ENCODE data around the gene ITK. TPM values are rescaled to one million over a fixed set of nuclear protein-coding genes. Genes with fewer than 3 reads are reported as not detected.

ITK gene
- under 1 TPM; 0.28 to 0.52 (median 0.40) TPM for polyA plus RNA-seq (ENCODE audit: insufficient read length in 3 of 3)

DNA sequence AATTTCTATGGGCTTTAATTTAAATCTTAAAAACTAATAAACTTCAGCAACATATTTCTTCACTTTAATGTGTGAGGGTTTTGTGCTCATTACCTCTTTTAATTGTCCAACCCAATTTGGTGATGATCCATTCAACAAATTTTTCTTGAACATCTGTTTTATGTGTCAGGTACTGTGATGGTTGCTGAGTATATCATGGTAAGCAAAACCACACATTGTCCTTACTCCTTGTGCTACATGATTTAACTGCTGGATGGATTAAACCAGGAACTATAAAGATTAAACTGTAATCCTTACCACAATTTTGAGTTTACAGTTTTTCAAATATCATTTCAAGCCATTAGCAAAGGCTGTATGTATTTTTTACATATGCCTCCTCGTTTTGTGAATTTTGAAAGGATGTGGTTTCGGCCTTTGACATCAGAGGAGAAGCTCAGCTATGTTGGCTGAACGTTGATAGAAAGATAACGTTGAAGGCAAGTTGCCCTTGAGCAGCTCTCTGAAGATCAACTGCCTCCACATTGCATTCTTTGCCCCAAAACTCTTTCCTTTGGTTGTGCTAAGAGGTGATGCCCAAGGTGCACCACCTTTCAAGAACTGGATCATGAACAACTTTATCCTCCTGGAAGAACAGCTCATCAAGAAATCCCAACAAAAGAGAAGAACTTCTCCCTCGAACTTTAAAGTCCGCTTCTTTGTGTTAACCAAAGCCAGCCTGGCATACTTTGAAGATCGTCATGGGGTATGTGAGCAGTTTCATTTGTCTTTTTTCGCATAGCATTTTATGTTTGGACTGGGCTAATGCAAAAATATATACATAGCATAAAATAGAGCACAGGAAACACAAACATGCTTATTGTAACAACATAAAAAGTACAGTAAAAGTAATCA lies at the start of gene ITK:
TSS of gene ITK (plus strand) at position 467 of the 891 bp plus-strand sequence. CDS start at position 605, 138 bp downstream.
- no peak for DNase-seq (ENCODE audit: low read depth in 3 of 3, low spot score in 2 of 3)

GRCh38 chr5:157130925-157131324 lies 49.7 kb upstream of the ITK start:
- no peak for DNase-seq (ENCODE audit: low read depth in 3 of 3, low spot score in 2 of 3)

- no peak for DNase-seq (ENCODE audit: low read depth in 3 of 3, low spot score in 2 of 3)
Measured at GRCh38 chr5:157132281-157132612, 48.4 kb upstream of the ITK start.

- no peak for DNase-seq (ENCODE audit: low read depth in 3 of 3, low spot score in 2 of 3)
Measured at GRCh38 chr5:157137691-157138090, 42.9 kb upstream of the ITK start.

- peak; percentile 98 to 99 (median 99) for DNase-seq (ENCODE audit: low read depth in 3 of 3, low spot score in 2 of 3)
Measured at GRCh38 chr5:157142317-157143126, 38.1 kb upstream of the ITK start, which contains the start of gene MED7. MED7 (minus strand) TSS chr5:157142865; CDS start chr5:157139431, 3,434 bp downstream.

- DNase-seq (ENCODE audit: low read depth in 3 of 3, low spot score in 2 of 3), result peak; percentile 7 to 60 (median 25)
Measured at GRCh38 chr5:157143127-157143971, 37.3 kb upstream of the ITK start.

DNA sequence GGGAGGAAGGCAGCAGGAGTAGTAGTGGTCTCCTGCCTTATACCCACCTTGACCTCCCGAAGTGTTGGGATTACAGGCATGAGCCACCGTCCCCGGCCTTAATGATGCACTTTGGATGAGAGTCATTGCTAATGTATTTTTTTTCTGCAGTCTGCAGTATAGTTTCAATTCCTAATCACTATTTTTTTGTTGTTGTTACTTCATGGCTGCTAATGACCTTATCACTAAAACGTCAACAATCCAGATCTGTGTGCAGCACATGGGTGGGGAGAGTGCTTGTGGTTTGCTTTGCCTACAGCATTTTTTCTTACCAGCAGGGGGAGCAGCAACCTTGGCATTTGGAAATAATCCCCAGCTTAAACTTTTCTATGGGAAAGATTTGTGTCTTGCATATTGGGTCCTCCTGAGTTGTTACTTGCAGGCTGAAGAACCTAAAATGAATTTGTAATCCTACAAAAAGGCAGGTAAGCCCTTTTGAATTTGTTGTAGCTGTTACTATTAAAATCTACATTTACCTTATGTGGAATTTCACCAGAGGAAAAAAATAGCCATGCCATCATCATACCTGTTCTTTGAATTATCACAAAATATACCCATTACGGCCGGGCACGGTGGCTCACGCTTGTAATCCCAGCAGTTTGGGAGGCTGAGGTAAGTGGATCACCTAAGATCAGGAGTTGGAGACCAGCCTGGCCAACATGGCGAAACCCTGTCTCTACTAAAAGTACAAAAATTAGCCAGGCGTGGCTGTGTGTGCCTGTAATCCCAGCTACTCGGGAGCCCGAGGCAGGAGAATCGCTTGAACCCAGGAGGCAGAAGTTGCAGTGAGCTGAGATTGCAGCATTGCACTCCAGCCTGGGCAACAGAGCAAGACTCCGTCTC lies 31.7 kb upstream of the ITK start:
- DNase-seq (ENCODE audit: low read depth in 3 of 3, low spot score in 2 of 3), result peak; percentile 59 to 69 (median 61)

DNA sequence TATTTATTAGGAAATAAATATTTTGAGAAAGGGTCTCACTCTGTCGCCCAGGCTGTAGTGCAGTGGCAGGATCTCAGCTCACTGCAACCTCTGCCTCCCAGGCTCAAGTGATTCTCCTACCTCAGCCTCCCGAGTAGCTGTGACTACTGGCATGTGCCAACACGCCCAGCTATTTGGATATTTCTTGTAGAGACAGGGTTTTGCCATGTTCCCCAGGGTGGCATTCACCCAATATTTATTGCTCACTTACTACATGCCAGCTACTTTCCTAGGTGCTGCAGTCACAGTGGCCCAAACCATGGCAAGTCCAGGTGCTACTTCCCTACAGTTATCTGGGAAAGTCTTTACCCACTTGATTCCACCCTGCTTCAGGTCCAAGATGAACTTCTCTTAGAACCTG lies 29.6 kb upstream of the ITK start:
- no peak for DNase-seq (ENCODE audit: low read depth in 3 of 3, low spot score in 2 of 3)

DNA sequence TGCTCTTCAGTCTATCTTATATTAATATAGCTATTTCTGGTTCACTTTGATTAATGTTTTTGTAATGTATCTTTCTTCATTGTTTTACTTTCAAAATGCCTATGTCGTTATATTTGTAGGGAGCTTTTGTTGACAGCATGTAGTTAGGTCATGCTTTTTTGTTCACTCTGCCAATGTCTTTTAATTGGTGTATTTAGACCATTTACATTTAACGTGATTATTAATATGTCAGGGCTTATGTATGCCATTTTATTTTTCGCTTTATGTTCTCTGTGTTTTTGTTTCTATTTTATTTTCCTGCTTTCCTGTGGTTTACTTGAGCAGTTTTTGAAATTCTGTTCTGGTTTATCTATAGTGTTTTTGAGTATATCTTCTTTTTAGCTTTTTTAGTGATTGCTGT lies 25.3 kb upstream of the ITK start:
- no peak for DNase-seq (ENCODE audit: low read depth in 3 of 3, low spot score in 2 of 3)

DNA sequence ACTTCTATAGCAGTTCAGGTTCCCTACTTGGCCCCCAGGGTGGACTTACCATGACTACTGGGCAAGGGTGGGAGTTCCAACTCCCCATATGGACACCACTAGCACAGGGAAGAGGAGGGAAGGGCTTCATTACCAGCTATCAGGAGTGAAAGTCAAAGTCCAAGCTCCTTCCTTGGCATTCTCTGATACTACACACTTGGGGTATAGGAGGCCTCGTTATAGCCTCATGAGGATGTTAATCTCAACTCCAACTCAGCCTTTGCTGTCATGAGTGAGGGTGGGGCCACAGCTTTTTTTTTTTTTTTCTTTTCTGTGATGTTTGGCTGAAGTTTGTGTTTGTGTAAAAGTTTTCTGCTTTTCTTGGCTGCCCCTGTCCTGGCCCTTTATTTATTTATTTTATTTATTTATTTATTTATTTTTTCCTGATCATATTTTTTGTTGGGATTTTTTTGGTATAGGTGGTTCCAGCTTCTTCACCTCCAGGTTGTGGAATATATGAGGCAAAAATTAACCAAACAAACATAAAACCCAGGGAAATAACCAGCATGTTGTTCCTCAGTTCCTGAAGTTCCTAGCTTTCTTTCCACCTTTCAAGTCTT lies 23.2 kb upstream of the ITK start:
- no peak for DNase-seq (ENCODE audit: low read depth in 3 of 3, low spot score in 2 of 3)

GRCh38 chr5:157159209-157159751 lies 21.4 kb upstream of the ITK start:
- no peak for DNase-seq (ENCODE audit: low read depth in 3 of 3, low spot score in 2 of 3)

GRCh38 chr5:157160001-157160400 lies 20.6 kb upstream of the ITK start:
- no peak for DNase-seq (ENCODE audit: low read depth in 3 of 3, low spot score in 2 of 3)

- DNase-seq (ENCODE audit: low read depth in 3 of 3, low spot score in 2 of 3), result no peak
Measured at GRCh38 chr5:157161996-157162395, 18.6 kb upstream of the ITK start.

- no peak for DNase-seq (ENCODE audit: low read depth in 3 of 3, low spot score in 2 of 3)
Measured at GRCh38 chr5:157162919-157163510, 17.6 kb upstream of the ITK start.

- no peak for DNase-seq (ENCODE audit: low read depth in 3 of 3, low spot score in 2 of 3)
Measured at GRCh38 chr5:157164521-157164920, 16.1 kb upstream of the ITK start.

- DNase-seq (ENCODE audit: low read depth in 3 of 3, low spot score in 2 of 3), result no peak
Measured at GRCh38 chr5:157165261-157165660, 15.4 kb upstream of the ITK start.

GRCh38 chr5:157165668-157166067 lies 15.0 kb upstream of the ITK start:
- DNase-seq (ENCODE audit: low read depth in 3 of 3, low spot score in 2 of 3), result no peak
